ENCODE data around the gene SCFD1.
"Not testable (repeated sequence)": the region's sequence is repeated elsewhere in the genome, so short reads cannot be mapped to it uniquely, and the experiment has no call there.

SCFD1 gene

DNA sequence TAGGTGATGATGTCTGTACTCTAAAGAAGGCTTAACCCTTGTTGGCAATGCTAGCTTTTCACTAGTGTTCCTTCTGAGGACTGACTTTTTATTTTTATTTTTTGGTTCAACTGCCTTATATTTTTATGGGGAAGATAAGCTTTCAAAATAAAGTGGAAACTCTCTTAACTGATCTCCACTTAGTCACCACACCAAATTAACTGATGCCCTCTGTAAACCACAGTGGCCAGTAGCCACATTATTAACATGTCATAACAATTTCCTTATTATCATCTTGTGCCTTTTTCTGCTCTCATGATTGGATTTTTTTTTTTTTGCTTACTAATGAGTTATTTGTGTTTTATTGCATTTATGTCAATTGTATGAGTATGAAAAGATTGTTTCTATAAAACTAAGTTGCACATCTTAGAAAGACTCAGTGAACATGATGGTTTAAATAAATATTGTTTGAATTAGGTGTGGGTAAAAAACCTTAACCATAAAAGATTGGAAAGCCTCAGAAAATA is 56.9 kb downstream of the SCFD1 start:
- no peak for DNase-seq (ENCODE audit: low read depth in 2 of 2)

GRCh38 chr14:30680036-30680435 is 57.9 kb downstream of the SCFD1 start:
- no peak for DNase-seq (ENCODE audit: low read depth in 2 of 2)

DNA sequence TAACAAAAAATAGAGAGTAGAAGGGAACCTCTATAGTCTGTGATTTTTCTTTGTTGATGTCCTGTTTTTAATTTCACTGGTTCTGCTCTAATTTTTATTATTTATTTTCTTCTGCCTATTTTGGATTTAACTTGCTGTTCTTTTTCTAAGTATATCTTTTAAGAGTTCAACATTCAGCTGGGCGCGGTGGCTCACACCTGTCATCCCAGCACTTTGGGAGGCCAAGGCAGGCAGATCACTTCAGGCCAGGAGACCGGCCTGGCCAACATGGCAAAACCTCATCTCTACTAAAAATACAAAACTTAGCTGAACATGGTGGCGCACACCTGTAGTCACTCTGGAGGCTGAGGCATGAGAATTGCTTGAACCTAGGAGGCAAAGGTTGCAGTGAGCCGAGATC is 58.7 kb downstream of the SCFD1 start:
- not testable (repeated sequence) for DNase-seq (ENCODE audit: low read depth in 2 of 2)

DNA sequence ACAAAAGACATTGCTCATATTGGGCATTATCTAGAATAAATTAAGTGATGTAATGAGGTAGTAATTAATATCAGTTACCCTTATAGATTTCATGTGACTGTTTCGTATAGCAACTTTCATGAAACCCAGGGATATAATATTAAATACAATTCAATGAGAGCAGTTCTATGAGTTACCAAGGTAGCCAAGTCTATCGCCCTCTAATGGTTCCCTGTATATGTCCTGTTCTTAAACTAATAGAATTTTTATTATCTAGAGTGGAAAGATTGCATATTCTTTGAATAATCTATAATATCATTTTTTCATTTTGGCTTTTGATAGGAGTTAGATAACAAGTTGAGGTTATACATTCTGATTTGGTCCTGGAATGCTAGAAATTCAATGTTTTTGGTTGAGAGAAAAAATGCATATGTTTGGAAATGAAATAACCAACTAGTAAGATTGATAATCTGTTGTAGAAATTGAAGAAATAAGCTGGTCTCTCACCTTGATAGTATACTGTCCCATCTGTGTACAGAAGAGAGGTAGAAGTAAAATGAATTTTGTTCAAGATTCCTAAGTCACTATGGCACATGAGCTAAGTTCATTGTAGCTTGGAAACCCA is 59.7 kb downstream of the SCFD1 start:
- no peak for DNase-seq (ENCODE audit: low read depth in 2 of 2)

DNA sequence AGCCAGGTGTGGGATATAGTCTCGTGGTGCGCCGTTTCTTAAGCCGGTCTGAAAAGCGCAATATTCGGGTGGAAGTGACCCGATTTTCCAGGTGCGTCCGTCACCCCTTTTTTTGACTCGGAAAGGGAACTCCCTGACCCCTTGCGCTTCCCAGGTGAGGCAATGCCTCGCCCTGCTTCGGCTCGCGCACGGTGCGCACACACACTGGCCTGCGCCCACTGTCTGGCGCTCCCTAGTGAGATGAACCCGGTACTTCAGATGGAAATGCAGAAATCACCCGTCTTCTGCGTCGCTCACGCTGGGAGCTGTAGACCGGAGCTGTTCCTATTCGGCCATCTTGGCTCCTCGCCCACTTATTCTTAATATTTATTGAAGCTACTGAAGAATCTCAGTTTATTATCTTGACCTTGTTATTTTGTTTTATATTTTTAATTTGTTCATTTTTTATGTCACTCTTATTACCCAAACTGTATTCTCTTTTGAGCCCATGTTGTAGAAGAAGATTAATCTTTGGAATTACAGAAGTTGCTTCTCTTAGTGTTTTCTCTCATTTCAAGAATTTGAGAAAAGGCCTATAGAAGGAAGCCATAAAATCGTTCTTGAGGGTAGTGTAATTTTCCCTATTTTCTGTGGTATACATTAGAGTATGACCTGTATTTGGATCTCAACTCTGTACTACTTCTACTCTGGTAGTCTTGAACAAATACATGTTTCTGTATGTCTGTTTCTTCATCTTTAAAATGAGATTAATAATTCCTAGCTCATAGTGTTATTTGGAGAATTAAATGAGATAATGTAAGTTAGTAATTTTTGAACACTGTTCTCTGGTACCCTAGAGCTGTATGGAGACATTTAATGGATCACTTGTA is 68.6 kb downstream of the SCFD1 start:
- DNase-seq (ENCODE audit: low read depth in 2 of 2) = not testable (repeated sequence)

DNA sequence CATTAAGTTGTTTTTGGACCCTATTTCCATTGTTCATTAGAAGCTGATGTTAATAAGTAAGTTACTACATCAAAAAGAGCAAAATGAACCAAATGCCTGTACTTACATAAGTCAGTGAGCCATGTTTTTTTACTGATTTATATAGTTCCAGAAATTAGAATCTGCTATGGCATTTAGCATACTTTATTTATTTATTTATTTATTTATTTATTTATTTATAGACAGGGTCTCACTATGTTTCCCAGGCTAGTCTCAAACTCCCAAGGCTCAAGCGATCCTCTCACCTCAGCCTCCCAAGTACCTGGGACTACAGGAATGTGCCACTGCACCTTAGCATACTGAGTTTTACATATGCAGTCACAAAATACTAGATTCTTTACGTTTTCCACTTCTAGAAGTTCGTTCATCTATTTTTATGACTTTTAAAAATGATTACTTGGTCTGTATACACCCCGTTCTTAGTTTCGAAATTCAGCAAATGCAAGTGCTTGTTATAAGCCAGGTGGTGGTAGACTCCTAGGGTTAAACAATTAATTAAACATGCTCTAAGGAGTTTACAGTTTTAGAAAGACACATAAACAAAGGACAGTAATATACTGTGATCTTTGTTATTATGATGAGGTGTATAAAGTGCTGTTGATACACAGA is 69.8 kb downstream of the SCFD1 start:
- no peak for DNase-seq (ENCODE audit: low read depth in 2 of 2)

GRCh38 chr14:30692669-30693068 is 70.5 kb downstream of the SCFD1 start:
- no peak for DNase-seq (ENCODE audit: low read depth in 2 of 2)

GRCh38 chr14:30698463-30698862 is 76.3 kb downstream of the SCFD1 start:
- DNase-seq (ENCODE audit: low read depth in 2 of 2) = no peak

DNA sequence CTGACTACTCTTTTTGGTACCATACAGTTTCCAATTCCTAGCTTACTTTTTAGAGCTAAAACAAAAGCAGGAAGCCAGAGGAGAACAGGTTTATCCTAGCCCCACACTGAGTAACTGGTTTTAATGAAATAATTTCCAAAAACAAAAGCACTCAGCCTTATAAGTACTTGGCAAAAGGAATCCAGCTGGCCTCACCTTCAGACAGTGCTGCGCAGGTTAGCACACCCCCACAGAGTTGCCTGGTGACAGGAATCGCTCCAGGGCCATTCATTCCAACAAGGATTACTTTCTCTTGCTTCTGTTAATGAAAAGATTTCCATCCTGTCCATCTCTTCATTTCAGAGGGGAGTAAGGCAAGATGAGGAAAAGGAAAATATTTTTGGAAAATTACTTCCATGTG is 84.6 kb downstream of the SCFD1 start:
- DNase-seq (ENCODE audit: low read depth in 2 of 2) = no peak

GRCh38 chr14:30708157-30708556 is 86.0 kb downstream of the SCFD1 start:
- no peak for DNase-seq (ENCODE audit: low read depth in 2 of 2)

DNA sequence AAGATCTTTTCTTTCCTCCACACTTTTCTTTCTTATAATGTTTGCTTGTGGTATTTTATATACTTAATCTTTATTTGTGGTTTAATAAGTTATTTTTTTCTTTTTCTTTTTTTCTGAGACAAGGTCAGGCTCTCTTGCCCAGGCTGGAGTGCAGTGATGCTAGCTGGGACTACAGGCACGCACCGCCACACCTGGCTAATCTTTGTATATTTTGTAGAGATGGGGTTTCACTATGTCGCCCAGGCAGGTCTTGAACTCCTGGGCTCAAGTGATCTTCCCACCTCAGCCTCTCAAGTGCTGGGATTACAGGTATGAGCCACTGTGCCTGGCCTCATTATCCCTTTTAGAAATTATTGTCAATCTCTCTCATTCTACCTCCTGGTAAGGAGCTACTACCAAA is 87.1 kb downstream of the SCFD1 start:
- no peak for DNase-seq (ENCODE audit: low read depth in 2 of 2)

GRCh38 chr14:30710876-30711275 is 88.8 kb downstream of the SCFD1 start:
- peak; percentile 3 to 12 for DNase-seq (ENCODE audit: low read depth in 2 of 2)

DNA sequence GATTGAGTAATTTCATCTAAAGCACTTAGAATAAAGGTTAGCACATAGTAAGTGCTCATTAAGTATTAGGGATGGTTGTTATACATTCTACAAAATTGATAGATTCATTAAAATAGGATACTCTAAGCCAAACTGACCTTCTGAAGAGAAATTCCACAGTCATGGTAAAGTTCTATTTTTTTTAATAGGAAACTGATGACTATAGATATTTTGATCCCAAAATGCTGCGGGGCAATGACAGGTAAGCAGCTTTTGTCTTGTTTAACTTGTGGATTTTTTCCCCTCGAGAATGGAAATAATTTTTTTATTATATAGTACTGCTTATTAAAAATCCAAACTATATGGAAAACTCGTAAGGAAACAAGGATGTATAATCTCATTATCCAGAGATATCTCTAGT is 97.0 kb downstream of the SCFD1 start:
- DNase-seq (ENCODE audit: low read depth in 2 of 2) = no peak

DNA sequence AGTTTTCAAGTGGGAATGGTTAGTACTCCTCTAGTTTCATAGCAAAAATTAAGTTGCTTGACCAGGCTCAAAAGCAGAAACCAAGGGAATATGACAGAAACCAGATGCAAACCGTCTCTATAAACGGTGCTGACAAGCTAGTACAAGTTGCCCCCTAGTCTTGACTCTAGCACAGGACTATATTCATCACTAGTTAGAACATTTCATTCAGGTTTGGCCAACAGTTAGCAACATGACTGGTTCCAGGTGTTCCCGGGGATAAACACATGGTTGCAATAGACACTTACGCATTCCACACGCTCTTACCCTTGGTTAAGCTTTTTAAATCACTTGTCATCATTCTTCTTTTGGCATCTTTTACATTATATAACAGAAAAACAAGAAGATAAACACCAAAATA is 103.6 kb downstream of the SCFD1 start:
- no peak for DNase-seq (ENCODE audit: low read depth in 2 of 2)

GRCh38 chr14:30728471-30728870 is 106.4 kb downstream of the SCFD1 start:
- DNase-seq (ENCODE audit: low read depth in 2 of 2) = no peak

- DNase-seq (ENCODE audit: low read depth in 2 of 2) = no peak
These were observed 115.8 kb downstream of the SCFD1 start for GRCh38 chr14:30737916-30738315.

GRCh38 chr14:30738978-30739377 is 116.9 kb downstream of the SCFD1 start:
- no peak for DNase-seq (ENCODE audit: low read depth in 2 of 2)

DNA sequence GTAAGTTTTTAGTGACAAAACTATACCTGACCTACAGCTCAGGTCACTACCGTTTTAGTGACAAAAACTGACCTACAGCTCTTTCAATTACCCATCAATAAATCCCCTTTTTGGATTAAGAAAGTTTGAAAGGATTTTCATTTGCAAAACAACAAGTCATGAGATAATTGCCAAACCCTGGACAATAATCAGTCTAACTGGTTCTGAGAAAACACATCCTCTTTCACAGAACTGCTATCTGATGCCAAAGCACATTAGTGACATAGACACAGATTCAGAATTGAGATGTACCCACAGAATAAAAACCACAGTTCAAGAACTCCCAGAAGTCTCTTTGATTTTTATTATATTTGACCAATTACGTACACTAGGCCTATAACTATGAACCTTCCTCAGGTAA is 126.2 kb downstream of the SCFD1 start:
- DNase-seq (ENCODE audit: low read depth in 2 of 2) = no peak

DNA sequence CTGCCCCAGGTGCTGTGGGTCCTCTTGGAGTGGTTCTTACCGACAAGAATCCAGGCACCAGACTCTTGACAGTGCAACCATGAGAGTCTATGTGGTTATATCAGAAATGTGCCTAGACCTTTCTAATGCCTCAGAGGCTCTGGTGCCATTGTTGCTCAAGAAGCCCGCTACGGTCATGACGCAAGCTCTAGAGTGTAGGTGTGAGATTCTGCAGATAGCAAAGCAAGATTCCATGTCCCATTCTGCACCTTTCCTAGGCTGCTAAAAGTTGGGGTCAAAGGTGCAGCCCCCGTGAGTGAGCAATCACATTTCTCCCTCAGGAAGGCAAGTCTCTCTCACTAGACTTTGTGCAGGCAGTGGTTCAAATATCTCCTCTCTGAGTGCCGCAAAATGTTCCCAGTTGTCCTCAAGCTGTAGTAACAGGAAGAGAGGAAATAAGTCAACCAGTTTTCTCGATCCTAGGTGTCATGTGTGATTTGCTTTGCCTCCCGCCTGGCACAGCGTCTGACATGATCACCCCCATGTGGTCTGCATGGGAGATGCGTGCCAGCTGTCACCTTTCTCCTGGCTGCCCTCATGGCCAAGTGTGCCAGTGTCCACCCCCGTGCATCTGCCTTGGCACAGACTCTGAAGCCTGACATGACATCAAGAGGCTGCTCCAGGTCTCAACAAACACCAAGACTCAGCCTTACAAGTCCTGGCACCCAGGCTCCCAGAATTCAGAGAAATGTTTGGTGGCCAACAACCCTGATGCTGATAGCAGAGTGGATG is 129.7 kb downstream of the SCFD1 start:
- DNase-seq (ENCODE audit: low read depth in 2 of 2) = no peak

DNA sequence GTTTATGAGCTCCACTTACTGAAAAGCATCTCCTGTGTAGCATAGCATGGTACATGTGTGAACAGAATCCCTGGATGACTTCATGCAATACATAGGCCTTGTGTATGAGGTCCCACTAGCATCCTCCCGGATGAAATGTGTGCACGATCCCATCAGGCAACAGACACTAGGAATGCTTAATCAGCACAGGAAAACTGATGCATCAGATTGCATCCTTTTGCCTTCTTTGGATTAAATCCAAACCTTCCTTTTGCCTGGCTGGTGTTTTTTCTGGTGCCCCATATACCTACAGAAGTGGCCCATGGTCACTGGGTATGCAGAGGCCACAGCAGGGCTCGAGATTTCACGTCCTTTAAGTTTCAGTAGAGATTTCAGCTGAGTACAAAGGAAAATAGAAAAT is 131.3 kb downstream of the SCFD1 start:
- no peak for DNase-seq (ENCODE audit: low read depth in 2 of 2)

DNA sequence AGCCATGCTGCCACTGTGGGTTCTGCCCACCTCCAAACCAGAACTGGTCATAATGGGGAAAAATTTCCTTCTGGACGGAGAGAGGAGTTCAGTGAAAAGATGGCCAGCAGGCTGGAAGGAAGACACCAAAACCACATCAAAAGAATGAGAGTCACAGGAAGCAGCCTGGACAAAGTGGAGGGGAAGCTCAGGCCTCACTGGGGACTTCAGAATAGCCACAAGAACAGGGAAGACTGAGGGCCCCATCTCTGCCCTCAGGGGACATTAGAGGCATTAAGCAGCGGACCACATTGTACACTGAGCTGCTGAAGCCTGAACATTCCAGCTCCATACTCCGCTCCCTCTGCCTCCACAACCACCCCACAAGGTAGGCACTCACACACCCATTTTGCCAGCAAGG is 132.7 kb downstream of the SCFD1 start:
- no peak for DNase-seq (ENCODE audit: low read depth in 2 of 2)

DNA sequence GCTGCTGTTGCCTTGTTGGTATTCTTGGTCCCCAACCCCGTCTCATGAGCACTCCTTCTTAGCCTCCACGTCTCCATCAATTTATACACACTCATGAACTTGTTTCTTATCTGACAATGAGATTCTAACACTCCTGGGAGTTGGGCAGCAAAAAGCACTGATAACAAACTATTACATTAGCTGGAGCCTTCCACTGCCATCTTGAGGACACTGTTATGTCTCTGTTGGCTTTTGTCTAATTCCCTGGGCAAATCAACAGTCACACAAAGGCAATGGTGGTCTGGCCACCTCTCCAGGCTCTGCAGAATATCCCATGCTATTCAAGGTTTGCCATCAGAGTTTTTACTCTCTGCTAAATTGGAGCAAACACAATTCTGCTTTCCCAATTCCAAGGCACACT is 134.5 kb downstream of the SCFD1 start:
- DNase-seq (ENCODE audit: low read depth in 2 of 2) = no peak

Measured in fibroblast of skin of left biceps (primary cell).